Neural progenitor cell (in vitro differentiated cells): ENCODE measurements around the gene HAND1. TPM values are rescaled to one million over a fixed set of nuclear protein-coding genes. Genes with fewer than 3 reads are reported as not detected.

Experiments
- DNase-seq: peaks from one replicate; pipeline ENCODE4 v3.0.0-alpha.2; 2016; ENCODE audit warnings: low spot score
- H2AFZ ChIP-seq: fragments of 200-600 bp; sonication (generic); replicated peaks from 2 replicates; pipeline ENCODE4 v1.6.1; 2016; ENCODE audit warnings: antibody characterized with exemption
- H3F3A ChIP-seq: fragments of 200-600 bp; sonication (generic); 2 replicates; pipeline ENCODE4 v1.6.1; 2016; ENCODE audit warnings: antibody characterized with exemption, low read depth
- H3K27ac ChIP-seq: fragments of 200-600 bp; sonication (generic); 2 replicates; pipeline ENCODE4 v1.5.1; 2016; ENCODE audit warnings: mild to moderate bottlenecking
- H3K27me3 ChIP-seq: fragments of 200-600 bp; sonication (generic); 2 replicates; pipeline ENCODE4 v1.6.1; 2016; ENCODE audit warnings: mild to moderate bottlenecking, moderate library complexity
- H3K36me3 ChIP-seq: fragments of 200-600 bp; sonication (generic); 2 replicates; pipeline ENCODE4 v1.5.1; 2016
- H3K4me1 ChIP-seq: fragments of 200-600 bp; sonication (generic); 2 replicates; pipeline ENCODE4 v1.6.1; 2016; ENCODE audit warnings: mixed run types
- H3K4me2 ChIP-seq: fragments of 200-600 bp; sonication (generic); 2 replicates; pipeline ENCODE4 v1.6.1; 2016
- H3K4me3 ChIP-seq: fragments of 200-600 bp; sonication (generic); 2 replicates; pipeline ENCODE4 v1.5.1; 2016
- H3K79me2 ChIP-seq: fragments of 200-600 bp; sonication (generic); 2 replicates; pipeline ENCODE4 v1.6.1; 2016; ENCODE audit warnings: low read depth
- H3K9ac ChIP-seq: fragments of 200-600 bp; sonication (generic); 2 replicates; pipeline ENCODE4 v1.6.1; 2016
- H3K9me3 ChIP-seq: fragments of 200-600 bp; sonication (generic); 2 replicates; pipeline ENCODE4 v1.5.1; 2016; ENCODE audit warnings: low read depth
- H4K20me1 ChIP-seq: fragments of 200-600 bp; sonication (generic); 2 replicates; pipeline ENCODE4 v1.6.1; 2016; ENCODE audit warnings: low read depth
- H3K27ac Mint-ChIP-seq: 3 replicates; pipeline ENCODE4 v1.8.0; 2021; ENCODE audit warnings: mixed read lengths
- H3K27me3 Mint-ChIP-seq: 2 replicates; pipeline ENCODE4 v1.8.0; 2022; ENCODE audit warnings: low read depth, mild to moderate bottlenecking, inconsistent platforms, moderate library complexity, mixed read lengths; ENCODE audit not compliant: insufficient read depth
- H3K36me3 Mint-ChIP-seq: 3 replicates; pipeline ENCODE4 v1.8.0; 2021; ENCODE audit warnings: mixed read lengths
- H3K4me1 Mint-ChIP-seq: 3 replicates; pipeline ENCODE4 v1.8.0; 2021; ENCODE audit warnings: mixed read lengths
- H3K4me3 Mint-ChIP-seq: 3 replicates; pipeline ENCODE4 v1.8.0; 2021; ENCODE audit warnings: mild to moderate bottlenecking, moderate library complexity, mixed read lengths
- H3K9me3 Mint-ChIP-seq: 3 replicates; pipeline ENCODE4 v1.8.0; 2020; ENCODE audit warnings: mixed read lengths
- EZH2 ChIP-seq: fragments of 200-600 bp; sonication (generic); IDR thresholded peaks from 2 replicates; pipeline ENCODE4 v1.6.1; 2017; ENCODE audit warnings: antibody characterized with exemption, mild to moderate bottlenecking, moderate library complexity
- EZH2phosphoT487 ChIP-seq: fragments of 200-600 bp; sonication (generic); IDR thresholded peaks from 2 replicates; pipeline ENCODE4 v1.6.1; 2017; ENCODE audit warnings: antibody characterized with exemption
- total RNA-seq: library from RNA; depleted of rRNA; stranded (reverse); fragments of >200 nt; gene quantifications from 2 replicates; pipeline ENCODE4 v1.2.3, GENCODE V29; 2015; ENCODE audit warnings: low replicate concordance
- TF ChIP-seq, protein P1 (sequence below): fragments of 200-600 bp; sonication (generic); IDR thresholded peaks from 2 replicates; pipeline ENCODE4 v1.5.1; 2017; ENCODE audit warnings: antibody characterized with exemption, mild to moderate bottlenecking

Gene HAND1
- total RNA-seq, 1 donor from 2014 or later: not detected

DNA sequence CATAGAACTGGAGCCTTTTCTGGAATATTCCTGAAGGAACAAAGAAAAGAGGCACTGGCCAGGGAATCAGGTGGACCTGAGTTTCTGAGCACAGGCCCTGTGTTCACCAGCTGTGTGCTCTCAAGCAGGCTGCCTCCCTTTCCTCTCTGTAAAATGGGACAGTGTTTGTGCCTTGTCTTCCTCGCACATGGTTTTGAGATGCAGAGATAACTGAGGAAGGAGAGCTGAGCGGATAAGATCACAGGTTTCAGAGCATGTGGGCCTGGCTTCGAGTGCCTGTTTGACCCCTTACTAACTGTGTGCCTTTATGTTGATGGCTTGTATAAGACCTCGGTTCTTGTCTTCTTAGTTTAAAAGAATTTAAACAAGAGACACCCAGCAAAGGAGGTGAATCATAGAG is 46.2 kb upstream of the HAND1 start:
- no peak overlapping the region for H3K27ac ChIP-seq
- no peaks in the 10 kb centered on the region for H3K36me3 Mint-ChIP-seq
- H4K20me1 ChIP-seq: no peaks in the 10 kb centered on the region
- H3K4me1 ChIP-seq: peaks cover 19% of the 10 kb centered on the region
- peaks cover 4% of the 10 kb centered on the region for H3K27me3 ChIP-seq
- no peak overlapping the region for H3K9ac ChIP-seq
- H2AFZ ChIP-seq: peak overlapping the region; percentile 48
- TF ChIP-seq, protein P1, sequence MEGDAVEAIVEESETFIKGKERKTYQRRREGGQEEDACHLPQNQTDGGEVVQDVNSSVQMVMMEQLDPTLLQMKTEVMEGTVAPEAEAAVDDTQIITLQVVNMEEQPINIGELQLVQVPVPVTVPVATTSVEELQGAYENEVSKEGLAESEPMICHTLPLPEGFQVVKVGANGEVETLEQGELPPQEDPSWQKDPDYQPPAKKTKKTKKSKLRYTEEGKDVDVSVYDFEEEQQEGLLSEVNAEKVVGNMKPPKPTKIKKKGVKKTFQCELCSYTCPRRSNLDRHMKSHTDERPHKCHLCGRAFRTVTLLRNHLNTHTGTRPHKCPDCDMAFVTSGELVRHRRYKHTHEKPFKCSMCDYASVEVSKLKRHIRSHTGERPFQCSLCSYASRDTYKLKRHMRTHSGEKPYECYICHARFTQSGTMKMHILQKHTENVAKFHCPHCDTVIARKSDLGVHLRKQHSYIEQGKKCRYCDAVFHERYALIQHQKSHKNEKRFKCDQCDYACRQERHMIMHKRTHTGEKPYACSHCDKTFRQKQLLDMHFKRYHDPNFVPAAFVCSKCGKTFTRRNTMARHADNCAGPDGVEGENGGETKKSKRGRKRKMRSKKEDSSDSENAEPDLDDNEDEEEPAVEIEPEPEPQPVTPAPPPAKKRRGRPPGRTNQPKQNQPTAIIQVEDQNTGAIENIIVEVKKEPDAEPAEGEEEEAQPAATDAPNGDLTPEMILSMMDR: no peak
- TF ChIP-seq EZH2: no peak
- TF ChIP-seq EZH2phosphoT487: no peak
- H3K4me2 ChIP-seq: no peak overlapping the region
- no peaks in the 10 kb centered on the region for H3K9me3 ChIP-seq
- H3K4me1 Mint-ChIP-seq: peaks cover 22% of the 10 kb centered on the region
- H3K4me3 Mint-ChIP-seq: no peak overlapping the region
- H3K79me2 ChIP-seq: no peaks in the 10 kb centered on the region
- no peak overlapping the region for H3K27ac Mint-ChIP-seq
- H3F3A ChIP-seq: peaks cover 11% of the 10 kb centered on the region
- H3K9me3 Mint-ChIP-seq: no peaks in the 10 kb centered on the region
- DNase-seq: no peak
- H3K4me3 ChIP-seq: no peak overlapping the region
- peaks cover 20% of the 10 kb centered on the region for H3K27me3 Mint-ChIP-seq
- H3K36me3 ChIP-seq: no peaks in the 10 kb centered on the region

DNA sequence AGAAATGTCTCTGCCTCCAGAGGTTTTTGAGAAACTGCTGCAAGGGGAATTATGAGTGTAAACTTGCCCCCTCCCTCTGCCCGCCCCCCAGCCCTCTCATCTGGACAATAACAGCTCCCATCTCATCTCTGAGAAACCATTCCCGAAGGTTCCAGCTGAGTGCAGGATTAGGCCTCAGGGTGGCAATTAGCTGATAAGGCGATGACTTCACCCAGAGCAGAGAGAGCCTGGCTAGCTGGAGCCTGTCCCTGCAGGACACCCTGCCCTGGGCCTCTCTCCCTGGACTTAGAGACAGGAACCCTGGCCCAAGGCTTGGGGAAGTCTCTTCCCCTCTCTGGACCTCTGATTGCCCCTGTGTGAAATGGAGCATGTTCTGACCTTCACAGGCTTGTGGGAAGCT is 45.7 kb upstream of the HAND1 start:
- no peaks in the 10 kb centered on the region for H3K79me2 ChIP-seq
- H2AFZ ChIP-seq: peak overlapping the region; percentile 48
- Mint-ChIP-seq H3K4me3 (no peak overlapping the region), H3K36me3 (no peaks in the 10 kb centered on the region), H3K4me1 (peaks cover 22% of the 10 kb centered on the region), H3K9me3 (no peaks in the 10 kb centered on the region), H3K27ac (no peak overlapping the region), H3K27me3 (peaks cover 20% of the 10 kb centered on the region)
- H3K9ac ChIP-seq: no peak overlapping the region
- TF ChIP-seq, protein P1: no peak
- TF ChIP-seq EZH2phosphoT487 (no peak), EZH2 (no peak)
- no peaks in the 10 kb centered on the region for H3K9me3 ChIP-seq
- peaks cover 19% of the 10 kb centered on the region for H3K4me1 ChIP-seq
- H3K4me3 ChIP-seq: no peak overlapping the region
- peaks cover 11% of the 10 kb centered on the region for H3F3A ChIP-seq
- no peak overlapping the region for H3K4me2 ChIP-seq
- peaks cover 4% of the 10 kb centered on the region for H3K27me3 ChIP-seq
- DNase-seq: peak; percentile 29
- H4K20me1 ChIP-seq: no peaks in the 10 kb centered on the region
- H3K36me3 ChIP-seq: no peaks in the 10 kb centered on the region
- no peak overlapping the region for H3K27ac ChIP-seq

DNA sequence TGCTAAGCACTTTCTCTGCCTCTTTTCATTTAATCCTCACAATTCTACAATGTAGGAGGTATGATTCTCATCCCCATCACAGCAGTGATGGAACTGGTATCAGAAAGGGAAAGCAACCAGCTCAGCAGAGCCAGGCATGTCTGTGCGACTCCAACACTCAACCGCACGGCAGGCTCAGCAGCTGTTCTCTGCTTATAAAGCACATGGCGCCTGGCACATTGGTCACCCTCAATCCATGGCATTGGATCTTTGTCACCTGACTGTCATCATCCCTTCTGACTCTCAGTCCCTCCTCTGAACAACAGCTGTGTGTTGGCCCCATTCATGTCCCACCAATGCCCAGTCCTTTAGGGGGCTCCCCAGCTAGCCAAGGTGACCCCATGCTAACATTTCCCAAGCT is 45.1 kb upstream of the HAND1 start:
- H3K9ac ChIP-seq: no peak overlapping the region
- peaks cover 4% of the 10 kb centered on the region for H3K27me3 ChIP-seq
- peaks cover 20% of the 10 kb centered on the region for H3K27me3 Mint-ChIP-seq
- H3K79me2 ChIP-seq: no peaks in the 10 kb centered on the region
- H3K4me2 ChIP-seq: no peak overlapping the region
- peaks cover 22% of the 10 kb centered on the region for H3K4me1 Mint-ChIP-seq
- H3K27ac Mint-ChIP-seq: no peak overlapping the region
- TF ChIP-seq EZH2: no peak
- TF ChIP-seq EZH2phosphoT487: no peak
- TF ChIP-seq, protein P1: no peak
- H3F3A ChIP-seq: peaks cover 11% of the 10 kb centered on the region
- DNase-seq: no peak
- H3K27ac ChIP-seq: no peak overlapping the region
- H4K20me1 ChIP-seq: no peaks in the 10 kb centered on the region
- no peaks in the 10 kb centered on the region for H3K36me3 ChIP-seq
- no peaks in the 10 kb centered on the region for H3K9me3 Mint-ChIP-seq
- H3K4me3 ChIP-seq: no peak overlapping the region
- H3K4me3 Mint-ChIP-seq: no peak overlapping the region
- peaks cover 19% of the 10 kb centered on the region for H3K4me1 ChIP-seq
- H3K36me3 Mint-ChIP-seq: no peaks in the 10 kb centered on the region
- H2AFZ ChIP-seq: no peak overlapping the region
- H3K9me3 ChIP-seq: no peaks in the 10 kb centered on the region

DNA sequence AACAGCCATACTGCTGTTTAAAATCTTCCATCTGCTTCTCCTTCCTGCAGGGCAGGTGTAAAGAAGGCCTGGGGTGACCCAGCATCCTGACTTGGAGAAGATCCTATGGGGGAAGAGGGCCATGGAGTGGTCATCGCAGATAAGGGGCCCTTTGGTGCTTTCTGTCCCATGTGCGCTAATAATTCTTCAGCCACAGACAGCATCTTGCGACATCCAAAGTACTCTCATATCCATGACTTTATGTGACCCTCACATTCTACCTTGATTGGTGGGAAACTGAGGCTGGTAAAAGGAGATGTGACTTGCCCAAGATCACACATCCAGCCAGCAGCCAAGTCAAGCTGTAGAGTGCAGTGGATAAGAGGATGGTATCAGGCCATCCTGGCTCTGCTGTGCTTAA is 44.3 kb upstream of the HAND1 start:
- Histone ChIP-seq H3K4me3 (no peak overlapping the region), H3K9me3 (no peaks in the 10 kb centered on the region), H3K79me2 (no peaks in the 10 kb centered on the region), H3K4me2 (no peak overlapping the region), H3K4me1 (peaks cover 19% of the 10 kb centered on the region), H2AFZ (peak overlapping the region; percentile 47), H3K9ac (no peak overlapping the region), H3K27me3 (peaks cover 4% of the 10 kb centered on the region), H3F3A (peaks cover 11% of the 10 kb centered on the region), H3K36me3 (no peaks in the 10 kb centered on the region), H3K27ac (no peak overlapping the region), H4K20me1 (no peaks in the 10 kb centered on the region)
- peaks cover 22% of the 10 kb centered on the region for H3K4me1 Mint-ChIP-seq
- H3K9me3 Mint-ChIP-seq: no peaks in the 10 kb centered on the region
- H3K27me3 Mint-ChIP-seq: peaks cover 26% of the 10 kb centered on the region
- H3K36me3 Mint-ChIP-seq: no peaks in the 10 kb centered on the region
- H3K4me3 Mint-ChIP-seq: no peak overlapping the region
- DNase-seq: no peak
- TF ChIP-seq EZH2phosphoT487: no peak
- TF ChIP-seq, protein P1: no peak
- no peak for TF ChIP-seq EZH2
- H3K27ac Mint-ChIP-seq: no peak overlapping the region
